ENCODE results near the gene PPP5C.

PPP5C gene

GRCh38 chr19:46367426-46367825 lies 20.5 kb downstream of the PPP5C start:
- H3K27ac ChIP-seq: no peak overlapping the region
- no peaks in the 10 kb centered on the region for H3K9me3 ChIP-seq
- no peak for DNase-seq
- intact Hi-C loops (cut with DNase I; ENCODE audit: low total_unique reads): no loop called here
- TF ChIP-seq CTCF (IDR thresholded peaks at IDR 0.05): no peak
- no peaks in the 10 kb centered on the region for H3K27me3 ChIP-seq
- no peak overlapping the region for H3K4me3 ChIP-seq
- H3K4me1 ChIP-seq: peaks cover 0 to 16% (median 6%) of the 10 kb centered on the region in 4 donors
- peaks cover 12 to 73% (median 33%) of the 10 kb centered on the region in 3 donors for H3K36me3 ChIP-seq

GRCh38 chr19:46368116-46368515 lies 21.2 kb downstream of the PPP5C start:
- Histone ChIP-seq H3K27me3 (no peaks in the 10 kb centered on the region), H3K4me3 (no peak overlapping the region), H3K4me1 (peaks cover 0 to 23% (median 13%) of the 10 kb centered on the region in 4 donors), H3K36me3 (peaks cover 12 to 73% (median 33%) of the 10 kb centered on the region in 3 donors), H3K27ac (no peak overlapping the region), H3K9me3 (no peaks in the 10 kb centered on the region)
- DNase-seq: no peak
- intact Hi-C loops (cut with DNase I; ENCODE audit: low total_unique reads): no loop called here
- TF ChIP-seq CTCF (IDR thresholded peaks at IDR 0.05): no peak

GRCh38 chr19:46369817-46370216 lies 22.9 kb downstream of the PPP5C start:
- H3K4me3 ChIP-seq: no peak overlapping the region
- no peak for TF ChIP-seq CTCF (IDR thresholded peaks at IDR 0.05)
- no peak for DNase-seq
- no peaks in the 10 kb centered on the region for H3K9me3 ChIP-seq
- intact Hi-C loops (cut with DNase I; ENCODE audit: low total_unique reads): no loop called here
- no peak overlapping the region for H3K27ac ChIP-seq
- peaks cover 0 to 40% (median 26%) of the 10 kb centered on the region in 4 donors for H3K4me1 ChIP-seq
- no peaks in the 10 kb centered on the region for H3K27me3 ChIP-seq
- peaks cover 12 to 57% (median 20%) of the 10 kb centered on the region in 3 donors for H3K36me3 ChIP-seq

GRCh38 chr19:46371371-46371901 lies 24.5 kb downstream of the PPP5C start:
- Histone ChIP-seq H3K9me3 (no peaks in the 10 kb centered on the region), H3K27ac (no peak overlapping the region), H3K27me3 (no peaks in the 10 kb centered on the region), H3K36me3 (peaks cover 16 to 57% (median 22%) of the 10 kb centered on the region in 3 donors), H3K4me3 (no peak overlapping the region), H3K4me1 (peaks cover 0 to 42% (median 26%) of the 10 kb centered on the region in 4 donors)
- intact Hi-C loops (cut with DNase I; ENCODE audit: low total_unique reads): no loop called here
- TF ChIP-seq CTCF (IDR thresholded peaks at IDR 0.05): no peak
- no peak for DNase-seq

GRCh38 chr19:46372901-46373490 lies 26.1 kb downstream of the PPP5C start:
- H3K4me3 ChIP-seq: no peak overlapping the region
- DNase-seq: peak in 1 of 2 donors; percentile 72
- no peaks in the 10 kb centered on the region for H3K9me3 ChIP-seq
- no peaks in the 10 kb centered on the region for H3K27me3 ChIP-seq
- H3K27ac ChIP-seq: peak overlapping the region; percentile 50 to 75
- TF ChIP-seq CTCF (IDR thresholded peaks at IDR 0.05): no peak
- intact Hi-C loops (cut with DNase I; ENCODE audit: low total_unique reads): no loop called here
- H3K4me1 ChIP-seq: peaks cover 0 to 54% (median 35%) of the 10 kb centered on the region in 4 donors
- peaks cover 16 to 54% (median 20%) of the 10 kb centered on the region in 3 donors for H3K36me3 ChIP-seq
